ENCODE results near the gene DOCK9. TPM values are rescaled to one million over a fixed set of nuclear protein-coding genes. Genes with fewer than 3 reads are reported as not detected.

DOCK9 gene
- polyA plus RNA-seq, 1 donor (not counting 4 experiments of a cell fraction or from before 2014, with no cell fraction given): 110 TPM

DNA sequence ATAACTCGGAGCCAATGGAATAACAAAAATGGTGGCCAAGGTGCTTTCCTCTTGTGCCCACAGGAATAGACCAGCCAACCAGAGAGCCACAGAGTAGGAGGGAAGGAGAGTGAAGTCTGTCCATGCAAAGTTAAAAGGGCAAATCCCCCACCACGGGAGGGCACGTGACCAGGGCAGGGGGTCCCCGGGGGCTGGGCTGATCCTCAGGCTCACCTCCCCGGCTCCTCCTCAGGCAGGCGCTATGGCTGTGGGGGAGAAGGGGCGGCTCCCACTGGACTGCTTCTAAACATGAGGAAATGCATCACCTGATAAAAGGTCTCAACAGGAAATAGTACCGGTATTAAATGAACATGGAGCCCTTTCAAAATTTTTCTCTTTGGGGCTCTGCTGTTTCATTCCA, 152.2 kb downstream of the DOCK9 start:
- Histone ChIP-seq H3K27ac (ENCODE audit: control insufficient read depth, insufficient read depth, low read length) (no peak overlapping the region), H2AFZ (ENCODE audit: control insufficient read depth, low read length) (no peak overlapping the region), H3K36me3 (ENCODE audit: control insufficient read depth in 2 of 2, extremely low read depth in 1 of 2, insufficient read depth in 2 of 2, low read length in 2 of 2) (peaks cover 27 to 32% of the 10 kb centered on the region in 2 experiments), H3K9me3 (ENCODE audit: control insufficient read depth, low read depth, low read length) (no peaks in the 10 kb centered on the region), H3K27me3 (ENCODE audit: control insufficient read depth, extremely low read depth, insufficient read depth, low read length) (no peaks in the 10 kb centered on the region), H3K4me1 (ENCODE audit: control insufficient read depth, extremely low read depth, insufficient read depth, low read length) (peaks cover 14% of the 10 kb centered on the region), H3K4me3 (ENCODE audit: control insufficient read depth in 2 of 3, extremely low read depth in 1 of 3, insufficient read depth in 2 of 3, low read depth in 1 of 3, low read length in 3 of 3) (no peak overlapping the region), H4K20me1 (ENCODE audit: control insufficient read depth, extremely low read depth, insufficient read depth, low read length) (no peaks in the 10 kb centered on the region), H3K9ac (ENCODE audit: control insufficient read depth, extremely low read depth, insufficient read depth, low read length) (no peak overlapping the region), H3K9me1 (ENCODE audit: control insufficient read depth, extremely low read depth, insufficient read depth, low read length) (no peaks in the 10 kb centered on the region), H3K79me2 (ENCODE audit: control insufficient read depth, insufficient read depth, low read length) (no peaks in the 10 kb centered on the region), H3K4me2 (ENCODE audit: control insufficient read depth, extremely low read depth, insufficient read depth, low read depth, low read length) (no peak overlapping the region)
- TF ChIP-seq EZH2 (IDR thresholded peaks at IDR 0.05; ENCODE audit: low read length): no peak
- TF ChIP-seq, protein P1, sequence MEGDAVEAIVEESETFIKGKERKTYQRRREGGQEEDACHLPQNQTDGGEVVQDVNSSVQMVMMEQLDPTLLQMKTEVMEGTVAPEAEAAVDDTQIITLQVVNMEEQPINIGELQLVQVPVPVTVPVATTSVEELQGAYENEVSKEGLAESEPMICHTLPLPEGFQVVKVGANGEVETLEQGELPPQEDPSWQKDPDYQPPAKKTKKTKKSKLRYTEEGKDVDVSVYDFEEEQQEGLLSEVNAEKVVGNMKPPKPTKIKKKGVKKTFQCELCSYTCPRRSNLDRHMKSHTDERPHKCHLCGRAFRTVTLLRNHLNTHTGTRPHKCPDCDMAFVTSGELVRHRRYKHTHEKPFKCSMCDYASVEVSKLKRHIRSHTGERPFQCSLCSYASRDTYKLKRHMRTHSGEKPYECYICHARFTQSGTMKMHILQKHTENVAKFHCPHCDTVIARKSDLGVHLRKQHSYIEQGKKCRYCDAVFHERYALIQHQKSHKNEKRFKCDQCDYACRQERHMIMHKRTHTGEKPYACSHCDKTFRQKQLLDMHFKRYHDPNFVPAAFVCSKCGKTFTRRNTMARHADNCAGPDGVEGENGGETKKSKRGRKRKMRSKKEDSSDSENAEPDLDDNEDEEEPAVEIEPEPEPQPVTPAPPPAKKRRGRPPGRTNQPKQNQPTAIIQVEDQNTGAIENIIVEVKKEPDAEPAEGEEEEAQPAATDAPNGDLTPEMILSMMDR (optimal IDR thresholded peaks at IDR 0.05 in 1 of 3, IDR thresholded peaks at IDR 0.05 in 1 of 3, conservative IDR thresholded peaks at IDR 0.05 in 1 of 3; ENCODE audit: extremely low read depth in 1 of 3, insufficient read depth in 2 of 3, low read length in 3 of 3): no peak
- dilution Hi-C loops (cut with MboI; ENCODE audit: extremely low pct_ligation_motif_present, low sequenced_read_pairs): no loop called here
- DNase-seq (ENCODE audit: low read depth, low spot score) (no peak), FAIRE-seq (no peak)

DNA sequence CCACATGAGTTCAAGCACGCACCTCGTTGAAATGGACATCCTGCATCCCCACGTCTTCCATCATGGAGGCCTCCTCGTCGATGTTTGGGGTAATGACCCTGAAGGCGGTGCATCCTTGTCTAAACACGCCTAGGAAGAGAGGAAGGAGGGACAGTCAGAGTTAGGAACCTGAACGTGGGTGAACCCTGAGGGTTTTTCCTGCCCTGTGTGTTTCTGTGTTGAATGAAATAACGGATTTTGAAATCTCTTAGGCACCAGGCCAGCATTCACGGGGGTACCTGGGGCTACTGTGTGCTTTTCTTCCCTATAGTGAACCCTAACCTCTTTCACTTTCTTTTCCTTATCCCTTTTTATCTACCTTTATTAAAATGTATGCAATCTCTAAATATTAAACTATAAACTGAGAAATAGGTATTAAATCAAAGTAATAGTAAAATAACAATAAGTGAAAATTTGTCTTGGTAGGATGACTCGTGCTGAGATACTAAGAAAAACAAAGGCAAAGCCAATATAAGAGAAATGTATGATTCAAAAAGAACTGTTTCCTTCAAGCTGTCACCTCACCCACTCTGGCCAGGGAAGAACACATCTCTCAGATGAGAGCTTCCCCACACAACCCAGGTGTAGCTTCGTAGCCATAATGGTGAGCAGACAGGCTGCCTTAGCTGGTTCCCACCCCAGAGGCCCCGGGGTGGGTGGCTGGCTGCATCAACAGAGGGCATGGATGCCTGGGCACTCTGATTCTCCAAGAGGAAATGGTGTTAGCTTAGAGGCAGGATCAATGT, 153.3 kb downstream of the DOCK9 start:
- Histone ChIP-seq H3K4me2 (ENCODE audit: control insufficient read depth, extremely low read depth, insufficient read depth, low read depth, low read length) (no peak overlapping the region), H3K9me1 (ENCODE audit: control insufficient read depth, extremely low read depth, insufficient read depth, low read length) (no peaks in the 10 kb centered on the region), H3K4me1 (ENCODE audit: control insufficient read depth, extremely low read depth, insufficient read depth, low read length) (peaks cover 14% of the 10 kb centered on the region), H3K4me3 (ENCODE audit: control insufficient read depth in 2 of 3, extremely low read depth in 1 of 3, insufficient read depth in 2 of 3, low read depth in 1 of 3, low read length in 3 of 3) (no peak overlapping the region), H2AFZ (ENCODE audit: control insufficient read depth, low read length) (no peak overlapping the region), H3K36me3 (ENCODE audit: control insufficient read depth in 2 of 2, extremely low read depth in 1 of 2, insufficient read depth in 2 of 2, low read length in 2 of 2) (peaks cover 25% of the 10 kb centered on the region in 2 experiments), H3K27ac (ENCODE audit: control insufficient read depth, insufficient read depth, low read length) (no peak overlapping the region), H4K20me1 (ENCODE audit: control insufficient read depth, extremely low read depth, insufficient read depth, low read length) (no peaks in the 10 kb centered on the region), H3K79me2 (ENCODE audit: control insufficient read depth, insufficient read depth, low read length) (no peaks in the 10 kb centered on the region), H3K9ac (ENCODE audit: control insufficient read depth, extremely low read depth, insufficient read depth, low read length) (no peak overlapping the region), H3K9me3 (ENCODE audit: control insufficient read depth, low read depth, low read length) (no peaks in the 10 kb centered on the region), H3K27me3 (ENCODE audit: control insufficient read depth, extremely low read depth, insufficient read depth, low read length) (no peaks in the 10 kb centered on the region)
- dilution Hi-C loops (cut with MboI; ENCODE audit: extremely low pct_ligation_motif_present, low sequenced_read_pairs): no loop called here
- no peak for TF ChIP-seq EZH2 (IDR thresholded peaks at IDR 0.05; ENCODE audit: low read length)
- TF ChIP-seq, protein P1 (optimal IDR thresholded peaks at IDR 0.05 in 1 of 3, IDR thresholded peaks at IDR 0.05 in 1 of 3, conservative IDR thresholded peaks at IDR 0.05 in 1 of 3; ENCODE audit: extremely low read depth in 1 of 3, insufficient read depth in 2 of 3, low read length in 3 of 3): no peak
- no peak for DNase-seq (ENCODE audit: low read depth, low spot score)
- peak; percentile 44 for FAIRE-seq

All from keratinocyte (primary cell).